HG03432 (cell line): Measurements from ENCODE around the gene KDM7A.
A peak's percentile ranks its signal among the peaks of the same experiment; 100 is the strongest.
"Not testable (repeated sequence)": the region's sequence is repeated elsewhere in the genome, so short reads cannot be mapped to it uniquely, and the experiment has no call there.

ENCODE experiments used
- ATAC-seq: cut with Tn5 transposase; IDR thresholded peaks from one replicate; pipeline ENCODE4 v1.9.1; 2021; ENCODE audit warnings: mild to moderate bottlenecking, moderate library complexity; ENCODE audit not compliant: unreplicated experiment

The KDM7A gene

GRCh38 chr7:140203556-140203955, 26.8 kb upstream of the KDM7A start:
- no peak for ATAC-seq

DNA sequence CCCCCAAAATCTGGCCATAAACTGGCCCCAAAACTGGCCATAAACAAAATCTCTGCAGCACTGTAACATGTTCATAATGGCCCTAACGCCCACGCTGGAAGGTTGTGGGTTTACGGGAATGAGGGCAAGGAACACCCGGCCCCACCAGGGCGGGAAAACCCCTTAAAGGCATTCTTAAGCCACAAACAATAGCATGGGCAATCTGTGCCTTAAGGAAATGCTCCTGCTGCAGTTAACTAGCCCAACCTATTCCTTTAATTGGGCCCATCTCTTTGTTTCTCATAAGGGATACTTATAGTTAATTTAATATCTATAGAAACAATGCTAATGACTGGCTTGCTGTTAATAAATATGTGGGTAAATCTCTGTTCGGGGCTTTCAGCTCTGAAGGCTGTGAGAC, 26.2 kb upstream of the KDM7A start:
- not testable (repeated sequence) for ATAC-seq

DNA sequence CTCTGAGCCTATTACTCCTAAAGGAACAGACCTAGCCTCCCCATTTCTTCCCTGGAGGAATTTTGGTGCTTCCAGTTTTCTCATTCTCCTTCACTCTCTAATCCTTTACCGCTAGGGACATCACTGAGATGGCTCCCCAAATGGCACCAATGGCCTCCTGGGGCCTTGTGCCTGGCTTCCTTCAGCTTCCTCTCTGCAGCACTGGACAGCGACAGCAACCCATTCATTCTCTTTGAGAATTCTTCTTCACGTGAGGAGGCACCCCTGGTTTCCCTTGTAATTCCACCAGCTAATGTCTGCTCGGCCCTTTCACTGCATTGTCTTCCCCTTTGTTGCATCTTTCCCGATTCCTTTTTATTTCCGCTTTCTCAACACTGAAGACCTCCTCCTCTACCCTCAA, 24.6 kb upstream of the KDM7A start:
- ATAC-seq: no peak

- ATAC-seq: no peak
Measured at GRCh38 chr7:140200061-140200989, 23.5 kb upstream of the KDM7A start.

DNA sequence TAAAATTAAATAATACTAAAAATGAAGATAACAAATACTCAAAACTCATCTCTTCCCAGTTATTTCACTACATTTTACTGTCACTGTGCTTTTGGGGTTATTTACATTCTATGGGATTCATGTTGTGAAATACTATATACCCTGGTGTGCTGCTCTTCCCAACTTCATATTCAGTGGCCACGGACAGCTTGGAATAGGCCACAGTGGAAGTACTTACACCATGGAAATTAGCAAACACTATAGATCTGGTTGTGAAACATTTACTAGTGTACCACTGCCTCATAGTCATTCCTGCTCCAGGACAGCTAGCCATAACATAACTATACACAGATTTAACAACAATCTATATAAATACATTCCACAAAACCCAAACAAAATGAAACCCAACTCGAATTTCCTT, 21.2 kb upstream of the KDM7A start:
- ATAC-seq: no peak

DNA sequence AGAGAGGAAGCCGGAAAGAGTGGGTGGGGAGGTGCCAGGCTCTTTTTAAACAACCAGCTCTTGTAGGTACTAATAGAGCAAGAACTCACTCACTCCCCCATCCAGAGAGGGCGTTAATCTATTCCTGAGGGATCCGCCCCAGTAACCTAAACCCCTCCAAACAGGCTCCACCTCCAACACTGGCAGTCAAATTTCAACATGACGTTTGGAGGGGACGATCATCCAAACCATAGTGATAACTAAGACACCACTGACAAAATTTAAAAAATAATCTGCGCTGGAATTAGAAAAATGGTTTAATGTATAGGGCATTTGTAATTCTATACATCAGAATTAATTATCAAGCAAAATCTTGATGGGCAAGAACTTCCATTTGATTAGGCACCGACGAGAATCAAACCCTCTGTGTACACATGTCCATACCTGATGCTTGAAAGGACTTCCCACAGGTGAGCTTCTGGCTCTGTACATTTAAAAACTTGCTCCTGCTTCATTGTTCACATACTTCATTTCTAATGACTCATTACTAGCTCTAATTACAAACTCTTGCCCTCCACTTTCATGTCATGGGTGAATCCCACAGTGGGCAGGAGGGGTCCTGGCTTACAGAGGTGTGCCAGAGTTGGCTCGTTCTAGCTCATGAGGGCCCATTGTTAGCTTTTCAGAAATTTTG, 20.6 kb upstream of the KDM7A start:
- ATAC-seq: no peak

GRCh38 chr7:140196361-140197217, 19.8 kb upstream of the KDM7A start:
- no peak for ATAC-seq

DNA sequence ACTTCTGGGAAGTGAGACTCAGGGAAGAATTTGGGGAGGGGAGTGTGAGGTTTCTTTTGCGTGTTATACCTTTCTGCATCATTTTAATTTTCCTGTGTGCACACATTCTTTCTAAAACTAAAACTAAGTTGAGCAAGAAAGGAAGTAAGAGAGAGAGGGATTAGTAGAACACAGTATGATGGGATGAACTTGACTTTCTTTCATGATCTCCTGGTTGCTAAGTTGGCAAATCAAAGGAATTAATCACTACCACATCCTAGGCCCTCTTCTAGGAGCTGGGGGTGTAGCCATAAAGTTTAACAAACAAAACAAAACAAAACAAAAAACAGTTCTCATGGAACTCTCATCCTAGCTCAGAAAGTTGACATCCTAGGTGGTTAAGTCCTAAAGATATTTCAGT, 19.1 kb upstream of the KDM7A start:
- ATAC-seq: no peak

GRCh38 chr7:140192620-140193019, 15.8 kb upstream of the KDM7A start:
- no peak for ATAC-seq

DNA sequence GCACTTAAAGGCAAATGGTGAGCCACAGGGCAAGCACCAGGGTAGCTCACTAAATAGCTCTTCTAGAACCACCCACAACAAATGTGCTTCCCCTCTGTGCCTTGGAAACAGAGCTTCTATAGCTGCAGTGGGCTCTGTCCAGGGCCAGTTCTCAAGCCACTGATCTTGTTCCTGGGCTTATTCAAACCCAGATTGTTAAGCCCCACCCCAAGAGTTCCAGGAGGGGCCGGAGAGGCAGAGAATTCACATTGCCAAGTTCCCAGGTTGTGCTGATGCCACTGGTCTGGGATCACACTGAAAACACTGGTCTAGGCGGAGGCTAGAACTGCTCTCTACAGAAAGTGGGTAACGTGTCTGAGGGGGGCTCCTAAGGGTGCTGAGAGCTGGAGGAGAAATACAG, 15.4 kb upstream of the KDM7A start:
- no peak for ATAC-seq

DNA sequence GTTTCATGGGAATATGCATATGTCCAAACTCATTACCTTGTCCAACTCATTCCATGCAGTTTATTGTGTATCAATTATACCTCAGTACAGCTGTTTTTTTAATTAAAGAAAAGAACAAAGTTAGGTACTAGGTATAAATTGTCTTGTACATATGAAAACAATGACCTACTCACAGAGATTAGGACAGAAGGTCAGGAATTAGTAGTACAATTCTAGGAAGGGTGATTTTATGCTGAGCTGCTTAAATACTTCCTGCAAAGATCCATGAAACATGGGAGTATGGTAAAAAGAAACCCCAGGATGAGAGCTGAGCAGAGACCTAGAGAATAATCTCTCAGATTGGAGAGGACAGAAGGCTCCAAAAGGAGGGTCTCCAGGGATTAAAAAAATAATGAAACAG, 13.8 kb upstream of the KDM7A start:
- no peak for ATAC-seq

DNA sequence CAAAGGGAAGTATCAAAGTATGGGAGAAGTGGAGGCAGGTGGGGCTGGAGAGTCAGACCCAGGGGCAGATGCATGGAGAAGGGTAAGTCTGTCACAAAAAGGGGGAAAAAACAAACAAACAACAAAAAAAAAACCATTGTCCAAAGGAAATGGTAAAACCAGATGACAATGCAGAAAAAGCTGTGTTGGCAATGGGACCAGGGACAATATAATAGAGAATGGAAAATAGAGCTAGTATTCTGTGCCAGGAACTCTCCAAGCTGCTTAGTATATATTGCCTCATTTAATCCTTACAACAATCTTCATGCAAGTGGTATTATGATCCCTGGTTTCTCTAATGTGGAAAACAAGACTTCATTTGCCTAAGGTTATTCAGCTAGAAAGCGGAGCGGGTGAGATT, 13.1 kb upstream of the KDM7A start:
- no peak for ATAC-seq

- no peak for ATAC-seq
Measured at GRCh38 chr7:140182917-140183316, 6.1 kb upstream of the KDM7A start.

GRCh38 chr7:140179339-140179738, 2.6 kb upstream of the KDM7A start:
- ATAC-seq: no peak

DNA sequence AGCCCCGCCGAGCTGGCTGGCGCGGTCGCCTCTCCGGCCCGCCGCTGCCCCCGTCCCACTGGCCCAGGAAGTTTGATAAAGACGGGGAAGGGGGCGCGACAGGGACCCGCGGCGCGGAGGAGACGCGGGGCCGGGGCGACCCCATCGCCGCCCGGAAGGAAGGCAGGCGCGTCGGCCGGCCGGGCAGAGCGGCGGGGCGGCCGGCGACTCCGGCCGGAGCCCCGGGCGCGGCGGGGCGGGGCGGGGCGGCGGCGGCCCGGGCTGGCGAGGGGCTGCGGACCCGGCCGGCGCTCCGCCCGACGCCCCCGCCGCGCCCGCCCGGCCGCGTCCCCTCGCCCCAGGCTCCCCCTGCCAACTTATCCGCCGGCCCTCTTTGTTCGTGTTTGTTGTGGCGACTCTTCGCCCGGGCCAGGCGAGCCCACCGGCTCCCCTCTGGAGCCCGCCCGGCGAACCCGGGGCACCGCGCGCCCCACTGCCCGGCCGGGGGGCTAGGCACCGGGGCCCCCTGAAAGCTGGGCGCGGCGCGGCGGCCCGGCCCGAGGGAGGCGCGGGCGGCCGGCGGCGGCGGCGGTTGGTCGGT, 571 bp downstream of the KDM7A start:
- ATAC-seq: peak; percentile 9

DNA sequence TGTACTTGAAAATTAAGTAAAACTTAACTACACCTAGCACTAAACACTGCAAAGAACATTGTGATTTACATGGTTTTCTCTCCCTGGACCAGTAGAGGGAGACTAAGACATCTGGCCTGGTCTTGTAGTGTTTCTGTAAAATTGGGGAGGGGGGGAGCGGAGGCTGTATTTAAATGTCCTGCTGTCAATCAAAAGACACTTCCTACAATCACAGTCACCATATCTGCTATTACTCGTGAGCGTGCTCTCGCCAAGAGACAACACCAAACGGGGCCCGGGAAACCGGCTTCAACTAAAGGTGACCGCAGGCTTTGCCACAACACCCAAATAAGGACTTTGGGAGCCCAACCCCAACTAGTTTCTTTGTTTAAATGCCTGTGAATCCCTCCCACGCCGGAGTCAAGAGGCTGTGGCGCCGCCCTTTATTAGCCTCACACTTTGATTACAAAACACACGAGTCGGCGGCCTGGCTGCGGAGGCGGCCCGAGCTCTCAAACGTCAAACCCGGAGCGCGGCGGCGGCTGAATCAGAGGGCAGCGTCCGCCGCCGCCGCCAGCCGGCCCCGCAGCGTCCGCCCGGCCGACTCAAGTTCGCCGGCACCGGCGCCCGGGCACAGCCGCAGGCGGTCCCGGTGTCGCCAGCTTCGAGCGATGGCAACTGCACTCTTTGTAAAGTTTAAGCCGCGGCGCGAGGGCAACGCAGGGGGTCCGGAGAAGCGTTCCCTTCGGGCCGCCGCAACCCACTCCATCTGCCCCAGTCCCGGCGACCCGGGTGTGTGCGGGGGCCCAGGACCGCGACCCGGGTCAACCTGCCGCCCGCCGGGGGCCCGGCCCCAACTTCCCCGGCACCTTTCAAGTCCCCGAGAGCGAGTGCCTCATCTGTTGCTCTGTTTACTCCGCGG, 1.3 kb downstream of the KDM7A start:
- ATAC-seq: peak; percentile 48

DNA sequence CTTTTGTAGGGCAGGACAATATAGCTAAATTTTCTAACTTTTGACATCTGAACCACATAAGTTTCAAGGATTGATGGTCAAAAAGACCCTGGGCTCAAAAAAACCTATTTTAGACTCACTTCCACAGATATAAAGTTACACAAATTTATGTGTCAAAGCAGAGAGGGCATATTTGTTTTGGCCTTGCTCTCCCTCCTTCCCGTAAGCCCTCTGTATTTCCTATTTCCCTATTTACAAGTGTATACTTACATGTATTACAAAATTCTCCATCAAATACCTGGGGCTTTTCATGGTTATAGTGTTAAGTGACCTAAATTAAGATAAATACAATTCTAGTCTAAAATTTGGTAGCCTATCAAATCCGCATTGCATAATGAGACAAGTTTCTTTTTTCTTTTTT, 2.6 kb downstream of the KDM7A start:
- no peak for ATAC-seq

DNA sequence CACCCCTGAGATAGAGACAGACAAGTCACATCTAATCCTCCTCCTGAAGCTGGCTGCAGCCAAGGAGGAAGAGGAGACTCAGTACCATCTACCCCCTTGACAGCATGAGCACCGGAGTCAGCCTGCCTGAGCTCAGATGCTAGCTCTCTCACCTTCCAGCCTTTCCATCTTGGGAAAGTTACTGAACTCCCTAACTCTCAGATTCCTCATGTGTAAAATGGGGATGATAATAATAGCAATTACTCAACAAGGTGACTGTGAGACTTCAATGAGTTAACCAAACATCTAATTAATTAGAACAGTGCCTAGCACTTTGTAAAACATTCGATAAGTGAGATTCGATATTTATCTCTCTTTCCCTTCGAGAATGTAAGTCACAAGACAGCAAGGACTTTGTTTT, 6.4 kb downstream of the KDM7A start:
- no peak for ATAC-seq

GRCh38 chr7:140168816-140169215, 8.0 kb downstream of the KDM7A start:
- ATAC-seq: no peak

DNA sequence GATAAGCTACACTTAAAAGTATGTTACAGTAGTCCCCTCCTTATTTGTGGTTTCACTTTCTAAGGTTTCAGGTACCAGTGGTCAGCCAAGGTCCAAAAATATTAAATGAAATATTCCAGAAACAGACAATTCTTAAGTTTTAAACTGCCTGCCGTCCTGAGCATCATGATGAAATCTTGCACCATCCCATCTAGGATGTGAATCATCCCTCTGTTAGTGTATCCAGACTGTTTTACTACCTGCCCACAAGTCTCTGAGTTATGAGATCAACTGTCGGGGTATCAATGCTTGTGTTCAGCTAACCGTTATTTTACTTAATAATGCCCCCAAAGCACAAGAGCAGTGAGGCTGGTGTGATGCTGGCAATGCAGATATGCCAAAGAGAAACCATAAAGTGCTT, 11.4 kb downstream of the KDM7A start:
- ATAC-seq: no peak
